Suprapubic skin (tissue), 4 donors: ENCODE data around the gene ZNF593OS.

Experiments used
- CTCF ChIP-seq, 2 donors: fragments of 200-600 bp in 1 of 2; fragments of 450-650 bp in 1 of 2; sonication (generic) in 1 of 2; IDR thresholded peaks; one replicate each; pipeline ENCODE4 v1.5.1; 2016 to 2019; ENCODE audit warnings: antibody characterized with exemption in 2 of 2, mild to moderate bottlenecking in 1 of 2, moderate library complexity in 1 of 2
- EP300 ChIP-seq: sonication (generic); formaldehyde crosslinking; IDR thresholded peaks from one replicate; pipeline ENCODE4 v1.6.1; 2017; ENCODE audit warnings: antibody characterized with exemption
- POLR2A ChIP-seq, 2 donors: fragments of 450-650 bp; IDR thresholded peaks; one replicate each; pipeline ENCODE4 v1.6.1; 2017; ENCODE audit warnings: antibody characterized with exemption in 2 of 2, mild to moderate bottlenecking in 2 of 2, moderate library complexity in 2 of 2
- POLR2AphosphoS5 ChIP-seq, 3 donors: sonication (generic); formaldehyde crosslinking; IDR thresholded peaks; one replicate each; pipeline ENCODE4 v1.6.1; 2017; ENCODE audit warnings: antibody characterized with exemption in 3 of 3

- TF ChIP-seq CTCF (IDR thresholded peaks at IDR 0.05) (no peak), POLR2A (IDR thresholded peaks at IDR 0.05) (no peak), EP300 (no peak), POLR2AphosphoS5 (IDR thresholded peaks at IDR 0.05) (no peak)
Observed at GRCh38 chr1:26189751-26190275, 18.2 kb upstream of the ZNF593OS start.
